Right lobe of liver (tissue), 4 donors: ENCODE measurements around the gene EPHA6.

Experiments used
- CTCF ChIP-seq, 4 donors: fragments of 200-600 bp in 3 of 4; fragments of 450-650 bp in 1 of 4; IDR thresholded peaks; one replicate each; pipeline versions ENCODE4 v1.5.1 to v1.8.0; 2016 to 2022; ENCODE audit warnings: antibody characterized with exemption in 4 of 4, mild to moderate bottlenecking in 2 of 4
- POLR2A ChIP-seq: fragments of 450-650 bp; IDR thresholded peaks from one replicate; pipeline ENCODE4 v1.6.1; 2017; ENCODE audit warnings: antibody characterized with exemption, mild to moderate bottlenecking
- donor health status: DM: no; HTN: no; CAD: no.
- donor health status: DM: no; HTN: no; CAD: no.
- donor health status: DM: no; HTN: yes; CAD: no.

GRCh38 chr3:97744289-97744688, 929.9 kb downstream of the EPHA6 start:
- TF ChIP-seq CTCF (IDR thresholded peaks at IDR 0.05), result no peak
- TF ChIP-seq POLR2A, result no peak
